CD14-positive monocyte (primary cell): ENCODE data around the gene ZNF2. TPM values are rescaled to one million over a fixed set of nuclear protein-coding genes. Genes with fewer than 3 reads are reported as not detected.

Experiments
- DNase-seq, 3 donors: peaks; one replicate each; pipeline ENCODE4 v3.0.0-alpha.2; 2011 to 2022
- H2AFZ ChIP-seq: 2 replicates; pipeline ENCODE4 v1.6.0; 2012; ENCODE audit warnings: mild to moderate bottlenecking, low read depth, low read length, inconsistent platforms; ENCODE audit not compliant: insufficient read depth, poor library complexity, severe bottlenecking
- H3K27ac ChIP-seq, 2 donors: 1 replicate in 1 of 2; 2 replicates in 1 of 2; pipeline ENCODE4 v1.5.1; 2012 to 2013; ENCODE audit warnings: low read length in 2 of 2, control low read depth in 1 of 2, inconsistent platforms in 1 of 2, low read depth in 1 of 2, mild to moderate bottlenecking in 1 of 2
- H3K27me3 ChIP-seq, 2 donors: one replicate each; pipeline versions ENCODE4 v1.6.0 to v1.6.1; 2011 to 2013; ENCODE audit warnings: low read length in 2 of 2; ENCODE audit not compliant: control insufficient read depth in 2 of 2, insufficient read depth in 2 of 2
- H3K36me3 ChIP-seq, 2 donors: replicated peaks in 1 of 2; 1 replicate in 1 of 2; 2 replicates in 1 of 2; pipeline versions ENCODE4 v1.5.1 to v1.6.1; 2012 to 2013; ENCODE audit warnings: low read length in 2 of 2, control low read depth in 1 of 2, inconsistent platforms in 1 of 2, mild to moderate bottlenecking in 1 of 2; ENCODE audit not compliant: insufficient read depth in 2 of 2, control insufficient read depth in 1 of 2
- H3K4me1 ChIP-seq, 2 donors: 1 replicate in 1 of 2; 2 replicates in 1 of 2; pipeline versions ENCODE4 v1.5.1 to v1.6.1; 2012 to 2013; ENCODE audit warnings: low read length in 2 of 2, control low read depth in 1 of 2, inconsistent platforms in 1 of 2, mild to moderate bottlenecking in 1 of 2, moderate library complexity in 1 of 2; ENCODE audit not compliant: insufficient read depth in 2 of 2, control insufficient read depth in 1 of 2
- H3K4me2 ChIP-seq: replicated peaks from 2 replicates; pipeline ENCODE3; 2012; ENCODE audit warnings: low read length, moderate library complexity, mild to moderate bottlenecking; ENCODE audit not compliant: poor library complexity, severe bottlenecking; ENCODE audit errors: extremely low read depth
- H3K4me3 ChIP-seq, 3 experiments: fragments of 200-600 bp in 1 of 3; sonication (generic) in 1 of 3; replicated peaks in 1 of 3; 1 replicate in 2 of 3; 2 replicates in 1 of 3; pipeline ENCODE4 v1.5.1; 2011 to 2013; ENCODE audit warnings: low read length in 3 of 3, mild to moderate bottlenecking in 3 of 3, control low read depth in 2 of 3, low read depth in 2 of 3, inconsistent platforms in 1 of 3, moderate library complexity in 1 of 3
- H3K79me2 ChIP-seq: 2 replicates; pipeline ENCODE4 v1.6.0; 2012; ENCODE audit warnings: mild to moderate bottlenecking, control low read depth, inconsistent platforms, low read length, moderate library complexity; ENCODE audit not compliant: insufficient read depth
- H3K9ac ChIP-seq: 2 replicates; pipeline ENCODE4 v1.6.0; 2017; ENCODE audit warnings: low read length, mild to moderate bottlenecking; ENCODE audit not compliant: insufficient read depth, poor library complexity, severe bottlenecking
- H3K9me3 ChIP-seq, 2 donors: replicated peaks in 1 of 2; 1 replicate in 1 of 2; 2 replicates in 1 of 2; pipeline versions ENCODE4 v1.5.1 to v1.6.1; 2012 to 2013; ENCODE audit warnings: low read length in 2 of 2, control low read depth in 1 of 2; ENCODE audit not compliant: control insufficient read depth in 1 of 2, insufficient read depth in 1 of 2
- H4K20me1 ChIP-seq: 2 replicates; pipeline ENCODE4 v1.6.0; 2012; ENCODE audit warnings: mild to moderate bottlenecking, low read length, control low read depth, moderate library complexity; ENCODE audit not compliant: insufficient read depth
- H3K27ac Mint-ChIP-seq, 7 donors: one replicate each; pipeline ENCODE4 v1.8.0; 2020; ENCODE audit warnings: mild to moderate bottlenecking in 7 of 7, mixed read lengths in 7 of 7, moderate library complexity in 6 of 7, inconsistent platforms in 2 of 7
- H3K27me3 Mint-ChIP-seq, 3 donors: one replicate each; pipeline ENCODE4 v1.8.0; 2021 to 2022; ENCODE audit warnings: low read depth in 3 of 3, mild to moderate bottlenecking in 3 of 3, mixed read lengths in 3 of 3, moderate library complexity in 3 of 3, inconsistent platforms in 1 of 3
- H3K36me3 Mint-ChIP-seq, 2 donors: one replicate each; pipeline ENCODE4 v1.8.0; 2020; ENCODE audit warnings: mixed read lengths in 2 of 2, inconsistent platforms in 1 of 2, mild to moderate bottlenecking in 1 of 2
- H3K4me1 Mint-ChIP-seq: one replicate; pipeline ENCODE4 v1.8.0; 2020; ENCODE audit warnings: mild to moderate bottlenecking, mixed read lengths
- H3K4me3 Mint-ChIP-seq, 2 donors: one replicate each; pipeline ENCODE4 v1.8.0; 2020; ENCODE audit warnings: mild to moderate bottlenecking in 2 of 2, mixed read lengths in 2 of 2, moderate library complexity in 1 of 2
- H3K9me3 Mint-ChIP-seq, 7 donors: one replicate each; pipeline ENCODE4 v1.8.0; 2020 to 2022; ENCODE audit warnings: mixed read lengths in 7 of 7, mild to moderate bottlenecking in 6 of 7, moderate library complexity in 6 of 7, inconsistent platforms in 2 of 7
- WGBS: methylation state at CpG from one replicate; pipeline ENCODE4 v1.1.5; 2013; ENCODE audit warnings: missing lambda C conversion rate; ENCODE audit not compliant: insufficient coverage; 5-methylcytosine and 5-hydroxymethylcytosine counted together
- intact Hi-C, 2 donors: fragments of 100-400 bp; cut with micrococcal nuclease; formaldehyde crosslinking; loops; one replicate each; pipeline versions ENCODE4 v1.15.0 to v1.15.1; 2023
- polyA minus RNA-seq: library from RNA; depleted of rRNA, polyadenylated mRNA; stranded (reverse); fragments of >200 nt; gene quantifications from 2 replicates; pipeline ENCODE4 v1.2.3, GENCODE V29; 2012
- polyA plus RNA-seq, 3 donors: library from polyadenylated mRNA; depleted of rRNA in 1 of 3; unstranded in 2 of 3; stranded (reverse) in 1 of 3; fragments of 300-500 nt in 2 of 3; fragments of >200 nt in 1 of 3; fragmentation: Illumina TruSeq in 2 of 3; gene quantifications; 1 replicate in 2 of 3; 2 replicates in 1 of 3; pipeline ENCODE4 v1.2.3, GENCODE V29; 2012 to 2021
- total RNA-seq, 12 experiments: library from RNA in 1 of 12; stranded (reverse) in 1 of 12; fragments of 120-200 nt in 1 of 12; gene quantifications; one replicate each; pipeline ENCODE4 v1.2.4 and lab custom pipeline; 2013 to 2026; ENCODE audit warnings: mixed read lengths in 6 of 12, inconsistent platforms in 1 of 12
- TF ChIP-seq, protein P1 (sequence below): fragments of 200-600 bp; IDR thresholded peaks from one replicate; pipeline ENCODE4 v1.8.0; 2022; ENCODE audit warnings: antibody characterized with exemption, mild to moderate bottlenecking

Gene ZNF2
- total RNA-seq (2013), result 5.3 TPM
- 1 to 10 TPM in 1 of 3 donors, under 1 TPM in 2; 0.59 to 1.5 (median 0.89) TPM for polyA plus RNA-seq
- polyA minus RNA-seq, result 2.6 and 4.1 TPM in 2 replicates
- total RNA-seq (lab: John Stamatoyannopoulos, UW), result 0.56 to 4.0 (median 2.0) reads per million in 11 experiments

DNA sequence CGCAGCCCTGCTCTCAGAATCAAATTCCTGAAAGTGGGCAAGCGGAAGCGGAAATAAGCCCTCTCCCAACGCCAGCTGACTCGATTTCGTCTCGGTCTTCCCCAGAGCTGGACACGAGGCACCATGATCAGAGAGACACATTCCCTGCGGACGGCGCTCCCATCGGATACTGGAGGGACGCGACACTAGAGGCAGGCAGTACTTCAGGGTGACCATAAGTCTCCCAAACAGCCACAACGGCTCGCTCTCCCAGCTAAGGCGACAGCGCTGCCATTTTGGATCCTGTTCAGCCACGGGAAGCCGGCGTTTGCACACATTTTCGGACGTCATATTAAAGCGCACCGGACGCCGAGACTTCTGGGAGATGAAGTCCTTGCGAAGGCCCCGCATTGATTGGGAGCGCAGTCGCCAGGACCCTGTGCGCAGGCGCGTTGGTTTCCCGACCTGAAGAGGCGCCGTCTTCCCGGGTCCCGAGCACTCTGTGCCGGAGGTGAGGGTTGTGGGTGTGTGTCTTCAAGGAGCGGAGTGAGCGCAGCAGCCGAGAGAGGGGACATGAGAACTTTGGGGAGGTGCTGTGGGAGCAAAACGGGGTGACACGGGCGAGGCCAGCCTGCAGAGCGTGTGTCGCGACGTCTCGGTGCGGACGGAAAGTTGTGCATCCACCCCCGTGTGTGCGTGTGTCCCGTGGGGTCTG is at the start of gene ZNF2:
ZNF2 (plus strand) TSS at position 439 of the 694 bp plus-strand sequence. CDS start 10,418 bp downstream, outside the sequence.
- peak within 1 kb of the TSS; percentile 92 to 99 for H3K27ac ChIP-seq
- H3K9ac ChIP-seq, result peak within 1 kb of the TSS; percentile 93
- Mint-ChIP-seq H3K27me3 (peaks cover 0 to 6% (median 0%) of the 10 kb centered on the region in 3 donors), H3K4me3 (peak within 1 kb of the TSS; percentile 99 to 100), H3K4me1 (peaks cover 15% of the 10 kb centered on the region), H3K9me3 (peaks cover 2 to 22% (median 8%) of the 10 kb centered on the region in 7 donors), H3K36me3 (no peaks in the 10 kb centered on the region), H3K27ac (peak within 1 kb of the TSS; percentile 95 to 97 (median 97))
- H3K4me2 ChIP-seq, result peak within 1 kb of the TSS; percentile 92
- H3K4me1 ChIP-seq, result peaks cover 14 to 16% of the 10 kb centered on the region in 2 donors
- no peaks in the 10 kb centered on the region for H4K20me1 ChIP-seq
- H3K79me2 ChIP-seq, result peaks cover 8% of the 10 kb centered on the region
- intact Hi-C loops, result loop anchor here (2.0 to 5.0 kb wide), 5 partner anchors 42 to 237 kb away; partner anchors contain the start of genes FAHD2A (in 2 of the 2), ZNF892 (in 2 of the 2) and MRPS5 (in 1 of the 2)
- TF ChIP-seq, protein P1, sequence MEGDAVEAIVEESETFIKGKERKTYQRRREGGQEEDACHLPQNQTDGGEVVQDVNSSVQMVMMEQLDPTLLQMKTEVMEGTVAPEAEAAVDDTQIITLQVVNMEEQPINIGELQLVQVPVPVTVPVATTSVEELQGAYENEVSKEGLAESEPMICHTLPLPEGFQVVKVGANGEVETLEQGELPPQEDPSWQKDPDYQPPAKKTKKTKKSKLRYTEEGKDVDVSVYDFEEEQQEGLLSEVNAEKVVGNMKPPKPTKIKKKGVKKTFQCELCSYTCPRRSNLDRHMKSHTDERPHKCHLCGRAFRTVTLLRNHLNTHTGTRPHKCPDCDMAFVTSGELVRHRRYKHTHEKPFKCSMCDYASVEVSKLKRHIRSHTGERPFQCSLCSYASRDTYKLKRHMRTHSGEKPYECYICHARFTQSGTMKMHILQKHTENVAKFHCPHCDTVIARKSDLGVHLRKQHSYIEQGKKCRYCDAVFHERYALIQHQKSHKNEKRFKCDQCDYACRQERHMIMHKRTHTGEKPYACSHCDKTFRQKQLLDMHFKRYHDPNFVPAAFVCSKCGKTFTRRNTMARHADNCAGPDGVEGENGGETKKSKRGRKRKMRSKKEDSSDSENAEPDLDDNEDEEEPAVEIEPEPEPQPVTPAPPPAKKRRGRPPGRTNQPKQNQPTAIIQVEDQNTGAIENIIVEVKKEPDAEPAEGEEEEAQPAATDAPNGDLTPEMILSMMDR, result no peak
- H3K36me3 ChIP-seq, result no peaks in the 10 kb centered on the region
- H2AFZ ChIP-seq, result peak within 1 kb of the TSS; percentile 98
- H3K9me3 ChIP-seq, result no peaks in the 10 kb centered on the region
- DNase-seq, result peak; percentile 94 to 97 (median 96)
- peak within 1 kb of the TSS; percentile 78 to 97 (median 96) for H3K4me3 ChIP-seq
- under 1% methylated on average over 54 of the region's 56 CpGs for WGBS
- no peaks in the 10 kb centered on the region for H3K27me3 ChIP-seq

DNA sequence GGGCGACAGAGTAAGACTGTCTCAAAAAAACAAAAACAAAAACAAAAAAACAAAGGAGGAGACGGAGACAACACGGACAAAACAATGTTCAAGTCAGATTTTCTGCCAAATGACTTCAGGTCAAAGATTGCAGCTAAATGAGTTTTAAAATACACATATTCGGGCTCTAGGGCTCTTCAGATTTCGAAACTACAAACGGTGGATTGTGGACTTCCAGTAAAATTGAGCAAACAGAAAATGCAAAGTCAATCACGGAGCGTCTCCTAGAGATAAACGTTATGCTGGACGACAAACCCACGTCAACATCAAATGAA is 44.6 kb upstream of the ZNF2 start:
- H3K4me2 ChIP-seq, result peak overlapping the region; percentile 78
- H3K4me3 ChIP-seq, result peak overlapping the region; percentile 85 to 96 (median 95)
- intact Hi-C loops, result loop anchor here in 1 of 2 donors (5.0 kb wide), 1 partner anchor 46 kb away; the partner anchor contains the start of gene ZNF2
- H3K79me2 ChIP-seq, result peaks cover 45% of the 10 kb centered on the region
- WGBS, result 3% methylated on average over 11 of the region's 11 CpGs
- TF ChIP-seq, protein P1, result no peak
- H3K4me3 Mint-ChIP-seq, result peak overlapping the region; percentile 94 to 97
- no peaks in the 10 kb centered on the region for H3K9me3 ChIP-seq
- peak overlapping the region; percentile 74 to 93 for H3K27ac ChIP-seq
- peaks cover 41% of the 10 kb centered on the region for H3K4me1 Mint-ChIP-seq
- no peak for DNase-seq
- H3K27me3 Mint-ChIP-seq, result peaks cover 0 to 3% (median 0%) of the 10 kb centered on the region in 3 donors
- H3K4me1 ChIP-seq, result peaks cover 23 to 37% of the 10 kb centered on the region in 2 donors
- peaks cover 9 to 23% of the 10 kb centered on the region in 2 donors for H3K36me3 ChIP-seq
- peaks cover 14 to 18% of the 10 kb centered on the region in 2 donors for H3K36me3 Mint-ChIP-seq
- H3K27ac Mint-ChIP-seq, result peak overlapping the region; percentile 89 to 95 (median 93)
- H3K9me3 Mint-ChIP-seq, result peaks cover 0 to 7% (median 0%) of the 10 kb centered on the region in 7 donors
- peak overlapping the region; percentile 95 for H3K9ac ChIP-seq
- H3K27me3 ChIP-seq, result no peaks in the 10 kb centered on the region
- peaks cover 24% of the 10 kb centered on the region for H4K20me1 ChIP-seq
- H2AFZ ChIP-seq, result peak overlapping the region; percentile 88
